Endothelial cell (in vitro differentiated cells): ENCODE results near the gene JAZF1. TPM values are rescaled to one million over a fixed set of nuclear protein-coding genes. Genes with fewer than 3 reads are reported as not detected.

Experiments used
- DNase-seq: peaks from one replicate; pipeline ENCODE4 v3.0.0; 2021; ENCODE audit warnings: low spot score
- H3K27ac Mint-ChIP-seq: one replicate; pipeline ENCODE4 v1.8.0; 2021; ENCODE audit warnings: mixed read lengths, inconsistent platforms; ENCODE audit not compliant: unreplicated experiment
- H3K27me3 Mint-ChIP-seq: one replicate; pipeline ENCODE4 v1.8.0; 2021; ENCODE audit warnings: mild to moderate bottlenecking, moderate library complexity, mixed read lengths, inconsistent platforms; ENCODE audit not compliant: unreplicated experiment
- H3K36me3 Mint-ChIP-seq: one replicate; pipeline ENCODE4 v1.8.0; 2021; ENCODE audit warnings: mild to moderate bottlenecking, low read depth, mixed read lengths, inconsistent platforms; ENCODE audit not compliant: unreplicated experiment
- H3K4me1 Mint-ChIP-seq: one replicate; pipeline ENCODE4 v1.8.0; 2021; ENCODE audit warnings: mild to moderate bottlenecking, mixed read lengths, inconsistent platforms; ENCODE audit not compliant: unreplicated experiment
- H3K4me3 Mint-ChIP-seq: one replicate; pipeline ENCODE4 v1.8.0; 2021; ENCODE audit warnings: mild to moderate bottlenecking, mixed read lengths, inconsistent platforms; ENCODE audit not compliant: unreplicated experiment
- H3K9me3 Mint-ChIP-seq: one replicate; pipeline ENCODE4 v1.8.0; 2021; ENCODE audit warnings: mixed read lengths, inconsistent platforms; ENCODE audit not compliant: unreplicated experiment
- CTCF ChIP-seq: fragments of 200-600 bp; sonication (generic); IDR thresholded peaks from one replicate; pipeline ENCODE4 v1.5.0; 2021; ENCODE audit warnings: antibody characterized with exemption; ENCODE audit not compliant: unreplicated experiment
- total RNA-seq: library from RNA; stranded (reverse); fragmentation: NEBNext Ultra II Directional; extraction: Animal tissue kit (Norgen Biotek cat#: 25700); gene quantifications from one replicate; pipeline ENCODE4 v1.2.1, GENCODE V29; 2021; ENCODE audit not compliant: unreplicated experiment

The JAZF1 gene
- total RNA-seq, 1 donor from 2014 or later = 8.5 TPM

GRCh38 chr7:27960415-27960814, 220.2 kb downstream of the JAZF1 start:
- no peak for DNase-seq
- H3K4me3 Mint-ChIP-seq = no peak overlapping the region
- no peaks in the 10 kb centered on the region for H3K36me3 Mint-ChIP-seq
- H3K27me3 Mint-ChIP-seq = peaks cover 2% of the 10 kb centered on the region
- TF ChIP-seq CTCF = no peak
- no peaks in the 10 kb centered on the region for H3K4me1 Mint-ChIP-seq
- no peak overlapping the region for H3K27ac Mint-ChIP-seq
- H3K9me3 Mint-ChIP-seq = no peaks in the 10 kb centered on the region

DNA sequence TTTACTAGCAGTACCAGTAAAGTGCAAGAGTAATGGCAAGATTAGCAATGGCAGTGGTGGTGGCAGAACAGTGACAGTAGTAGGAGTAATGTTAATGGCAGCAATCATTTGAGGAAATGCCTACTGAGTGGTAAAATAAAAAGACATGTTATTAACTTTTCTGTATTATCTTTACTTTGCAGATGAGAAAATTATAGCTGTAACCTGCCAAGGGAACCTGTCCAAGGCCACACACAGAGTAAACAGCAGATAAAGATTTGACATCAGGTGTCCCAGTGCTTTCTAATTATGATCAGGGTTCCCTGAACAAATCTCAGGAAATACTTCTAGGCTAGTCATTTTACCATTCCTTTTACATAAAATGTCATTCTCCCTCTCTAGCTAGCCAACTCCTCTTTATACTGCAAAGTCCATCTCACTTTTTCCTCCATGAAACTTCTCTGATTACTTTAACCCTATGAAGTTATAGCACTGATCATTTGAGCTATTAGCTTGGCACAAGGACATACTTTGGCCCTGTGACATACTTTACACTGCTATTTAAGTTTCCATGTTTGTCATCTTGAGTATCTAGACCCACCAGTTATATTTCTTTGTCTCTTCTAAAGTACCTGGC, 221.6 kb downstream of the JAZF1 start:
- no peak for TF ChIP-seq CTCF
- Mint-ChIP-seq H3K27ac (no peak overlapping the region), H3K27me3 (peaks cover 2% of the 10 kb centered on the region), H3K4me1 (no peaks in the 10 kb centered on the region), H3K9me3 (no peaks in the 10 kb centered on the region), H3K36me3 (no peaks in the 10 kb centered on the region), H3K4me3 (no peak overlapping the region)
- no peak for DNase-seq

DNA sequence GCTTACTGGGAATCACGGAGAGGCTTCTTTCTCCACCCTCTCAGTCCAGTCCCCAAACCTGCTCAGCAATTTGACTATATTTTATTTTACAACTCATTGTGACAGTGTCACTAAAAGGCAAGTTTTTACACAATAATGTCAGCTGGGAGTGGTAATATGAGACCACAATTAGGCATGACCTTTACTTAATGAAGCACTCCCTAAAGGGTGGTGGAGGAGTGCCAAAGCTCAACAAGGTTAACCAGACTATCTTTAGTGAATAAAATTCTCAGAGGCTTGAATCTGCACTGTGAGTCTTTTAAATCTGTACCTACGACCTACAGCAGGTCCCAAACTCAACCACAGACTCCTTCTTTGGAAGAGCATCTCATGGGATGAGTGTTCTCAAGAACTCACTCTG, 225.0 kb downstream of the JAZF1 start:
- H3K27ac Mint-ChIP-seq = no peak overlapping the region
- H3K4me1 Mint-ChIP-seq = no peaks in the 10 kb centered on the region
- H3K27me3 Mint-ChIP-seq = peaks cover 2% of the 10 kb centered on the region
- DNase-seq = no peak
- no peaks in the 10 kb centered on the region for H3K9me3 Mint-ChIP-seq
- no peak overlapping the region for H3K4me3 Mint-ChIP-seq
- TF ChIP-seq CTCF = no peak
- no peaks in the 10 kb centered on the region for H3K36me3 Mint-ChIP-seq

- H3K27ac Mint-ChIP-seq = no peak overlapping the region
- H3K27me3 Mint-ChIP-seq = peaks cover 2% of the 10 kb centered on the region
- TF ChIP-seq CTCF = no peak
- no peak overlapping the region for H3K4me3 Mint-ChIP-seq
- H3K4me1 Mint-ChIP-seq = no peaks in the 10 kb centered on the region
- no peaks in the 10 kb centered on the region for H3K36me3 Mint-ChIP-seq
- DNase-seq = no peak
- no peaks in the 10 kb centered on the region for H3K9me3 Mint-ChIP-seq
Measured at GRCh38 chr7:27955011-27955410, 225.6 kb downstream of the JAZF1 start.

DNA sequence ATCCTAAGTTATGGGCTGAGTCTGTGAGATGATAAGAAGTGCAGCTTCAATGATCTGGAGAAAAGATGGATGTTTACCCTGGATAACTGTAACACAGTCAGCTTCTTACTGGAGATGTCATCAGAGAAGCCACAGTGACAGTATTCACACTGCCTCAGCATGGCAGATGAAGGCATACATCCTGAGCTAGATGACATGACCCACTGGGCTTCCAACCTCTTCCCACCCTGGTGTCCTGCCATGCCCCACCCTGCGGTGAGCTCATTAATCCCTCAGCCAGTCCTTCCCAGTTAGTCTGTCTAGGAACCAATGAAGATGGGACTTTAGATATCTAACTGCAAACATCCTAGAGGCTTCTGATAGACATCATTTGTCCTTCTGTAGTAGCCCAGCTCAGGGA, 226.8 kb downstream of the JAZF1 start:
- no peaks in the 10 kb centered on the region for H3K9me3 Mint-ChIP-seq
- TF ChIP-seq CTCF = no peak
- H3K36me3 Mint-ChIP-seq = no peaks in the 10 kb centered on the region
- H3K4me1 Mint-ChIP-seq = no peaks in the 10 kb centered on the region
- no peak for DNase-seq
- no peak overlapping the region for H3K4me3 Mint-ChIP-seq
- H3K27ac Mint-ChIP-seq = no peak overlapping the region
- no peaks in the 10 kb centered on the region for H3K27me3 Mint-ChIP-seq
